Activated CD4-positive, alpha-beta T cell treated with anti-CD3 and anti-CD28 coated beads, Interleukin-2, Interleukin-4, amounts not matched to agents 100 ng/mL and 50 ng/mL, durations not matched to agents 16 hours and 8 hours (primary cell): ENCODE data around the gene STK11IP.

Experiments
- DNase-seq: peaks from one replicate; pipeline ENCODE4 v3.0.0-alpha.2; 2020; ENCODE audit warnings: low spot score

The STK11IP gene

DNA sequence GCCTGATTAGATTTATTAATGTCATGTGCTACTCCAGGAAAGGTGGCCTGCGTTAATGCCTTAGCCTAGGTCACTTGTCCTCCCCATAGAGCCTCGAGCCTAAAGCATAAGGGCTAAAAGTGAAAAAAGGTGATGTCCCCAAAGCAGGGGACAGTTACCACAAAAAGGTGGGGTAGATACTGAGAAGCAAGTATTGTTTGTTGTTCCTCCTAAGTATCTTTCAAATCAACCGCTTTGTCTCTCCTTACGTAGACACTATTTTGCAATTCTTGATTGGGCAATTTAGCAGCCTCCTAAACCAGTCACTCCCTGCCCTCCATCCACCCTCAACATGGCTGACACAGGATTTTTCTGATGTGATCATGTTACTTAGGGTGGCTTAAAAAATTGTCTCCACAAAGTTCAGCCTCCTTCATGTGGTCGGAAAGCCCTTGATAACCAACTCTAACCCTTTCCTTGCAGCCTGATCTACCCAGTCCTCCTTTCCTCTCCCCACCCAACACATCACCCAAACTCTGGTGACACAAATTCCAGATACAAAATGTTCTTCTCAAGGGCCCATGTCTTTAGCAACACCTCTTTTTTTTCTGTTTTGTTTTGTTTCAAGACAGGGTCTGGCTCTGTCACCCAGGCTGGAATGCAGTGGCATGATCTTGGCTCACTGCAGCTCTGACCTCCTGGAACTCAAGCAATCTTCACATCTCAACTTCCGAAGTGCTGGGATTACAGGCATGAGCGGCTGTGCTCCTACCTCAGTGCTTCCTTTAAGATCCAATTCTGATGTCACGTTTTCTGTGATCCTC, 18.6 kb upstream of the STK11IP start:
- no peak for DNase-seq

DNA sequence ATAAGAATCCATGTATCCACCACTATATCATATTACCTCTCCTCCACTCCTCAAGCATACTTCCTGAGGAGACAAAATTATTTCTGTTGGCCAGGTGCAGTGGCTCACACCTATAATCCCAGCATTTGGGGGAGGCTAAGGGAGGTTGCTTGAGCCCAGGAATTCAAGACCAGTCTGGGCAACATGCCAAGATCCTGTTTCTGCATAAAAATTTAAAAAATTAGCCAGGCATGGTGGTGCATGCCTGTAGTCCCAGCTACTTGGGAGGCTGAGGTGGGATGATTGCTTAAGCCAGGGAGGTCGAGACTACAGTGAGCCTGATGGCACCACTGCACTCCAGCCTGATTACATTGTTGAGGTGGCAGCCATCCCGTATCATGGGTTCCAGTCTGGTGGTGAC, 16.3 kb upstream of the STK11IP start:
- DNase-seq, result no peak

DNA sequence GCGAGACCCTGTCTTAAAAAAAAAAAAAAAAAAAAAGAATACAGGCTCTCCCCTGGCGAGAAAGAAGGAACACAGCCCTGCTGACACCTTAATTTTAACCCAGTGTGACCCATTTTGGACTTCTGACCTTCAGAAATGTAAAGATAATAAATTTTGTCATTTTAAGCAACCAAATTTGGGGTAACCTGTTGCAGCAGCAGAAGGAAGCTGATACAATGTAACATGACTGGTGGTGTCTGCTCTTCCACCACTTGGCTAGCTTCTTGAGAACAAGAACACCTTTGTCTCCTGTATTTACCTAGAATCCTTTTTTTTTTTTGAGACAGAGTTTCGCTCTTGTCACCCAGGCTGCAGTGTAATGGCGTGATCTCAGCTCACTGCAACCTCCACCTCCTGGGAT, 6.6 kb upstream of the STK11IP start:
- DNase-seq, result no peak

DNA sequence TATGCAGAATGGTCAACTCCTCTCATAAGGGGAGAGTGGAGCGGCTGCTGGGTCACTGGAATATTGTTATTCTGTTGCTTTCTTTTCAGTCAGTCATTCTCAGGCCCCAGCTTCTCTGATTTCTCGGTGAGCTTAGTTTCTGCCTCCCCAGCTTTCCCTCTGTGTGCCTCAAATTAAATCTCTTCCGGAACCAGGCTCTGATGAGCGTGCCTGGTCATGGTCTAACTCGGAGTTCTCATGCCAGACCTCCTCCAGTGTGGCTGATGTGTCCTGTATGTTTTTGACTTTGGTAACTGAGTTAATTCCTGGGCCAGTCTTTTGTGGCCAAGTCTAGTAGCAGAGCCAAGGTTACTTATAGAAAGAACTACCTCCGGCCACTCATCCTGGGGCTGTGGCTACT, 4.9 kb upstream of the STK11IP start:
- no peak for DNase-seq

DNA sequence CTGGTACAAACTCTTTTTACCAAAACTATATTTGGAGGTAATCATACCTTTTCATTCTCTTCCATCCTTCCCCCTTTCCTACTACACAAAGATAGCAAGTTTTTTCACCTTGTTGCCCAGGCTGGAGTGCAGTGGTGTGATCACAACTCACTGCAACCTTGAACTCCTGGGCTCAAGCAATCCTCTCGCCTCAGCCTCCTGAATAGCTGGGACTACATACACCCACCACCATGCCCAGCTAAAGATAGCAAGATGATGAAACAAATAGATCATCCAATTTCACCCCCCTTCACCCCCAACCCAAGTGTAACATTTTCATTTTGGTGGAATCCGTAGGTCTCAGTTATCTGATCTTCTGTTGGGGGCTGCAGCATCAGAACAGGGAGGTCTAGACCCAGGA, 4.5 kb upstream of the STK11IP start:
- DNase-seq, result no peak

DNA sequence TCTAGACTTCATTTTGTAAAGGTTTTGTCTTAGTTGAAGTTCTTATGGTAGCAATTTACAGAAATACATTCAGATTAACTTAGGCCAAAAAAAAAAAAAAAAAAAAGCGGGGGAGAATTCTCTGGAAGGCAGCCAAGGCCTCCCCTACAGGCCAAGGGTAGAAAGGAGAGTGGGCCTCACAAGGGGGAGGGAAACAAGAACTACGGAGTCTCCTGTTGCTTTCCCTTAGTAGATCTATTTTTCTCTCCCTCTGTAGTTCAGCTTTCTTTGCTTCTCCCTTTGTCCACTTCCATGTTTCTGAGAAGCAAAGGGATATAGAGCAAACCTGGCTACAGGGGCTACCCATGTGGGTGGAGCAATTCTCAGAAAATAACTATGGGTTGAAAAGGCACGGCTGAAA, 2.4 kb upstream of the STK11IP start:
- no peak for DNase-seq

DNA sequence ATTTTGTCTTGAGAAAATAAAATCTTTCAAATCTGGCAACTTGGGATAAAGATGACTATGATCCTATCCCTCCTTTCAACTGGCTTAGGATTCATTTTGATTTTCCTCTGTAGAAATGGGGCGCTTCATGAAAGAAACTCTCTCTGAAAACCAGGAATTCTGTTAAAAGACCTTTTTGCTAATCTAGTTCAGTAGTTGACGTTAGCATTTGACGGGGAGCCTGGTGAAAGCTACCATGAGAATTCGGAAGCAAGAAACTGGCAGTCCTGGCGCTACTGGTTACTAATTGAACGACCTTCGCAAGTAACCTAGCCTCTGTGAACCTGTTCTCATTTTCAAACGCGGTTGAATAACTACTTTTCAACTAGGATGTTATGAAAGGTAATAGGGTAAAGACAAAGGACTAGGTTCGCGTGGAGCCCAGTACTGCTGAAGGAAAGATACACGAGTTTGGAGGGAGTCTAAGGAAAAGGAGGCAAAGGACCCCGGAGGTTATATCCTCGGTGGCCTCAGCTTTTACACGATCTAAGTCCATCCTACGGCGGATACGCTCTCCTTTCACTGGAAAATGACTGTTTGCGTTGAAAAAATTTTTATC, 604 bp upstream of the STK11IP start:
- no peak for DNase-seq

DNA sequence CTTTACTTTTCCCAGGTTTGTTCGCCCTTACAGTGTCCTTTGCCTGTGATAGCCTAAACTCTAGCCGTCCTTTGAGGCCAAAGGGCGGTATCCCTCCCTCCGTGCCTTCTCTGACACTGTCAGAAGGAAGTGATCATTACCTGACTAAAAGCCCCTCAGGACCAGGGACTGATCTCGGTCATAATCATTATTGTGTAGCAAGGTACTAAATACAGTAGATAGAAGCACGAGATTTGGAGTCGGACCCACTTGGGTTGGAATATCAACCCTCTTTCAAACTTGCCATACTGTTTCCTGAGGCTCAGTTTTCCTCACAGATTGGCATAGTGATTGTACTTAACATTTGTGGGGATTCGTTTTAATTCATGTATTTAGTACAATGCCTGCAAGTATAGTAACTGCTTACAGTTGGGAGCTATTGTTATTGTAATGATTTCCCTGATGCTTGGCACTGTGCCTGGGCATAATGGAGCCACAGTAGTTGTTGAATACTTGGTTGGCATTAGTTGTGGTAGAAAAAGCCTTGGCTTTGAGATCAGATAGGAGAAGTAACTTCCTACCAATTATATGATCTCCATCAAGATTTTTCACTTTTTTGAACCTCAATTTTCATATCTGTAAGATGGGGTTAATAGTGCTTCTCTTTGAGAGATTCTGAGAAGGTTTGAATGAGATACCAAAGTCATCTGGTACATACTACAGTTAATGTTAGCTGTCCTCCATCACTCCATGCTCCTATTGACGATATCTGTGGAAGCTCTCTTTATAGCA, 836 bp downstream of the STK11IP start:
- DNase-seq, result no peak

DNA sequence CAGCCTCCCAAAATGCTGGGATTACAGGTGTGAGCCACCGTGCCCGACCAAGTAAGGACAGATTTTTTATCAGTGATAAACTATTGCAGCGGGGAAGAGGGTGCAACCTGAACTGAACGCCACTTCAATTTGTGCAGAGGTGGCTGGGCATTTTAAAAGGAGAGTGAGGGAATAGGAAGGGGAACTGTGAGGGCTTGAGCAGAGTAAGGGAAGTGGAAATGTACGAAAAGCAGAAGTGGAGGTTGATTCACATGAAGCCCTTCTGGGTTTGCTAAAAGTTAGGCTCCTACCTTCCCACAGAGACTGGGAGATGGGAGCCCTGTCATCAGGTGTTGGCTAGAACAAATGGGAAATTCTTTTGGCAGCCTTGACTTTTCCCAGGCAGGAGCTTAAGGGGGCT, 6.1 kb downstream of the STK11IP start:
- no peak for DNase-seq

DNA sequence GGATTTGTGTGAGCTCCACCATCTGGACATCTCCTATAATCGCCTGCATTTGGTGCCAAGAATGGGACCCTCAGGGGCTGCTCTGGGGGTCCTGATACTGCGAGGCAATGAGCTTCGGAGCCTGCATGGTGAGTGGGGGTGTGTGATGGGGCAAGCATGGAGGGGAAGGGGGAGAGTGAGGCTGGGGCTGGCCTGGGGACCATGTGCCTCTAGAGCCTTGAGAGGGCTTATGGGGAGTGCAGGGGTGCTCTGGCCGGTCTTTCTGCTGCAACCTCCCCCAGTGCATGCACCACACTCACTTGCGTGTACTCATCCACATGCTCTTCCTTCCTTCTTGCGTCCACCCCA, 7.9 kb downstream of the STK11IP start:
- DNase-seq, result no peak

DNA sequence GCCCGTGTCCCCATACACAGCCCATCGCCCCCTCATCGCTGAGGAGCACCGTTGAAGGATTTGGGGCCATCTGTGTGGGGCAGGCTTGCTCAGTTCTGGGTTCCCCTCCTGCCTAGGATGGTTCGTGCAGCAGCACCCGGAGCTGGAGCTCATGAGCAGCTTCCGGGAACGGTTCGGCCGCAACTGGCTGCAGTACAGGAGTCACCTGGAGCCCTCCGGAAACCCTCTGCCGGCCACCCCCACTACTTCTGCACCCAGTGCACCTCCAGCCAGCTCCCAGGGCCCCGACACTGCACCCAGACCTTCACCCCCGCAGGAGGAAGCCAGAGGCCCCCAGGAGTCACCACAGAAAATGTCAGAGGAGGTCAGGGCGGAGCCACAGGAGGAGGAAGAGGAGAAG, 10.3 kb downstream of the STK11IP start:
- DNase-seq, result no peak

DNA sequence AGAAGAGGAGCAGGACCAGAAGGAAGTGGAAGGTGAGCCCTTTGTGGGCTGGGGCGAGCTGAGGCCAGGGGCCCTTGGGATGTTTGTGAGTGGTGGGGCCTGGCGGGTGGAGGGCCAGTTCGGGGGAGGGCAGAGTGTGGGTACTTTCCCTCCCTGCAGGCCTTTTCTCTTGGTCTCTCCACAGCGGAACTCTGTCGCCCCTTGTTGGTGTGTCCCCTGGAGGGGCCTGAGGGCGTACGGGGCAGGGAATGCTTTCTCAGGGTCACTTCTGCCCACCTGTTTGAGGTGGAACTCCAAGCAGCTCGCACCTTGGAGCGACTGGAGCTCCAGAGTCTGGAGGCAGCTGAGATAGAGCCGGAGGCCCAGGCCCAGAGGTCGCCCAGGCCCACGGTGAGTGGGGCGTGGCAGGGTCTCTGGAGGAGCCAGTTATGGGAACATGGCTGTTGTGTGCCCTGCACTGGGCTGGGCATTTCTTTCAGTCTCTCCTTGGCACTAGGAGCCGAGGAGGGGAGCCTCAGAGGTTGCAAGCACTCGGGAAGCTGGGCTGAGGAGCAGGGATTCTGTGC, 10.8 kb downstream of the STK11IP start:
- no peak for DNase-seq

DNA sequence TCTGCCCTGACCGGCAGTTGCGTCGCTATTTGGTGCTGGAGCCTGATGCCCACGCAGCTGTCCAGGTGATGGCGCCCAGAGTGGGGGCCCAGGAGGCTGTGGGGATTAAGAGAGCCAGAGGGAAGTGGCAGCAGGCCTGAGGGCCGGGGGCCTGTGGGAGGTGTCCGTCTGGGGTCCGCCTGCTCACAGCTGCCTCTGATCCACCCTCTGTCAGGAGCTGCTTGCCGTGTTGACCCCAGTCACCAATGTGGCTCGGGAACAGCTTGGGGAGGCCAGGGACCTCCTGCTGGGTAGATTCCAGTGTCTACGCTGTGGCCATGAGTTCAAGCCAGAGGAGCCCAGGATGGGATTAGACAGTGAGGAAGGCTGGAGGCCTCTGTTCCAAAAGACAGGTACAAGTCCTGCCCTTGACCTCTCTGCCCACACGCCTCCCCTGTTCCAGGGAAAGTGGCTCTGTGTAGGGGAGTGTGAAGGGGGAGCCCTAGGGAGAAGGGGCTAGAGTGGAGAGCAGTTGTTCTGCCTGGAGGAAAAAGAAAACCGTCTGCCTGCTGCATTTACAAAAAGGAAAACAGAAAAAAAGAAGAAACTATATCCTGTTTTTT, 11.6 kb downstream of the STK11IP start:
- DNase-seq, result no peak

DNA sequence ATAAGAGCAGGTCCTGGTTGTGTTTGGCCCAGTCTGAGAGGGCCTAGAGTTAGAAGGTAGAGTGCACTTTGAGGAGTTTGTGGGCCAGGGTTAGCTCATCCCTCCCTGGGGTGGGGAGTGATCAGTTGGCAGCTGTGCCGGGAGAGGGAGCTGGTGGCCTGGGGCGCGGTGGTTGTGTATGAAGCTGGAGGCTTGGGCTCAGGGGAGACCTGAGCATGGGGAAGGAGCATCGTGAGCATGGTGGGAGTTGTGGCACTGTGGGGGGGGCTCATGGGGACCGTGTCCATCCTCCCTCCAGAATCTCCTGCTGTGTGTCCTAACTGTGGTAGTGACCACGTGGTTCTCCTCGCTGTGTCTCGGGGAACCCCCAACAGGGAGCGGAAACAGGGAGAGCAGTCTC, 13.6 kb downstream of the STK11IP start:
- DNase-seq, result no peak

DNA sequence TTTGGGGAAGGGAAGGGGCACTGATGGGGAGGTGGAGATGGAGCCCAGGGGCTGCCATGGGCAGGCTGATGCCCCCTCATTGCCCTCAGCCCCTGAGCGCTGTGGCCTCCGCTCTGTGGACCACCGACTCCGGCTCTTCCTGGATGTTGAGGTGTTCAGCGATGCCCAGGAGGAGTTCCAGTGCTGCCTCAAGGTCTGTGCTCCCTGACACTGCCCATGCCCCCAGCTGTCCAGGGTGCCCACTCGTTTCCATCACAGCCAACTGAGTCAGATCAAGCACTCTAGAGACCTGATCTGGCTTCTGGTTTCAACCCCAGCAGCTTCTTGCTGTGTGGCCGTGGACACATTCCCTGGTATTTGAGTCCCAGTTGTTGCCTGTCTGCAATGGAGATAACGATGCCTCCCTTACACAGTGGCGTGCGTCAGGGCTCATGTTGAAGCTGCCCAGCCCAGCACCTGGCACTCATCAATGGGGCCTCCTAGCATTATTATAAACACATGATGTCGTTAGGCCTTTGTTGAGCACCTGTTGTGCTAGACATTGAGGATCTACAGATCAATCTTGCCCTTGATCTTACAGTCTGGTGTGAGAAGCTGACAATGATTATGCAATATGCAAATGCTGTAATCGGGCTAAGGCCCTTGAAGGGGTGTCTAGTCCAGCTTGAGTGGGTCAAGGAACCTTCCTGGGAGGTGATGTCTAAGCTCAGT, 14.4 kb downstream of the STK11IP start:
- DNase-seq, result no peak

DNA sequence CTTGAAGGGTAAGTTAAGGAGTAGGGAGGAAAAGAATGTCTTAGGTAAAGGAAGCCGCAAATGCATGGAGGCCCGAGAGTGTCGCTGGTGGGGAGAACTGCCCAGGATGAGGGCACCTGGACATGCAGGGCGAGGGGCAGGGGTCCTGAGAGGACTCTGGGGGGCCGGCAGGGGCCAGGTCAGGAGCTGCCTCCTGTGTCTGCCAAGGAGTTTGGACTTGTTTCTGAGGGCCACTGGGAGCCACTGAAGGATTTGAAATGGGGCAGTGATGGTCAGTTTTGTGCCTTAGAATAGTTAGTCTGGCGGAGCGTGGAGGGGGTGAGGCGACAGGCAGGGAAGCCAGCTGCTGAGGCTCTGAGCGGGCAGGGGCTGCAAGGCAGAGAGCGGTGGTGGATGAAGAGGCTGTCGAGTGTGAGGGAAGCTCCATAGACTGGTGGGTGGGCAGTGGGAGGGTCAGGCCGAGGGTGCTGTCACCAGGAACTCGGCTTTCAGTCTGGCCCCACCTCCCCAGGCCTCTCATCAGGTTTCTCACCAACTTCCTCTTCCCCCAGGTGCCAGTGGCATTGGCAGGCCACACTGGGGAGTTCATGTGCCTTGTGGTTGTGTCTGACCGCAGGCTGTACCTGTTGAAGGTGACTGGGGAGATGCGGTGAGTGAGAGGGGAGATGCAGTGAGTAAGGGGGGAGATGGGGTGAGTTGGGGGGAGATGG, 15.1 kb downstream of the STK11IP start:
- DNase-seq, result no peak

DNA sequence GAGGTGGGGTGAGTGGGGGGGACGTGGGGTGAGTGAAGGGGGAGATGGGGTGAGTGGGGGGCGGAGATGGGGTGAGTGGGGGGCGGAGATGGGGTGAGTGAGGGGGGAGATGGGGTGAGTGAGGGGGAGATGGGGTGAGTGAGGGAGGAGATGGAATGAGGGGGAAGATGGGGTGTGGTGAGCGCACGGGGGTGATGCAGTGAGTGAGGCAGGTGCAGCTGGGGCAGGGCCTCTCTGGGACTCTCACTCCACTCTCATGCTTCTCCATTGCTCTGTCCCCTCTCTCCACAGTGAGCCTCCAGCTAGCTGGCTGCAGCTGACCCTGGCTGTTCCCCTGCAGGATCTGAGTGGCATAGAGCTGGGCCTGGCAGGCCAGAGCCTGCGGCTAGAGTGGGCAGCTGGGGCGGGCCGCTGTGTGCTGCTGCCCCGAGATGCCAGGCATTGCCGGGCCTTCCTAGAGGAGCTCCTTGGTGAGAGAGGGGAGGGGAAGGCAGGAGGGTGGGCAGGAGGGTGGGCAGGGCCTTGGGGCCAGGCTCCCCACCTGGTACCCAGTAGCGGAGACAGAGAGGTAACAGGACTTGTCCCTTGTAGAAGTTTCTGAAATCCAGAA, 15.9 kb downstream of the STK11IP start:
- DNase-seq, result no peak

DNA sequence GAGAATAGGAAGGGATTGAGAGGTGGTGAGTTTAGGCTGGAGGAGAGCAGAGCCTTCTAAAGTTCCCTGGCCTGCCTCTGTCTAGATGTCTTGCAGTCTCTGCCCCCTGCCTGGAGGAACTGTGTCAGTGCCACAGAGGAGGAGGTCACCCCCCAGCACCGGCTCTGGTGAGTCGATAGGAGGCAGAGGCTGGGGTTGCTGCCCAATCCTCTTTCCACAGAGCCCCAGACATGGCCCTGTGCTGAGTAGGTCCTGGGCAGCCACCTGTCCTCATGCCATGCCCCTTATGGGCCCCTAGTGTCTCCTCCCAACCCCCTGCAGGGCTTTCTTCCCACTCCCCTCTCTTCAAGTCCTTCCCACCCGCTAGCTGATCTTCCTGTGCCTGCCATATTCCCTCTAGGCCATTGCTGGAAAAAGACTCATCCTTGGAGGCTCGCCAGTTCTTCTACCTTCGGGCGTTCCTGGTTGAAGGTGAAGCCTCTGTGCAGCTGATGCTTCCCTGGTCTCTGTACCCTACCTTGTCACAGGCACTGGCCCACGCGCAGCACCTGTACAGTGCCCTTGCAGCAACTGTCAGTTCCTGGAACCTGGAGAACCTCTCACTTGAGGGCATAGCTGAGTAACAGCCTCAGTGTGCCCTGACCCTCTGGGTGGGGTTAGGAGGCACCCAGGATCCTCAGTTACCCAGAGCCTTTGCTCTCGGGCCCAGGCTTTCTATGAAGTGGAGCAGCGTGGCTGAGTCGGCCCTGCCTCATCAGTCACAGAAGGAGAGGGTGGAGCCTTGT, 16.6 kb downstream of the STK11IP start:
- no peak for DNase-seq

DNA sequence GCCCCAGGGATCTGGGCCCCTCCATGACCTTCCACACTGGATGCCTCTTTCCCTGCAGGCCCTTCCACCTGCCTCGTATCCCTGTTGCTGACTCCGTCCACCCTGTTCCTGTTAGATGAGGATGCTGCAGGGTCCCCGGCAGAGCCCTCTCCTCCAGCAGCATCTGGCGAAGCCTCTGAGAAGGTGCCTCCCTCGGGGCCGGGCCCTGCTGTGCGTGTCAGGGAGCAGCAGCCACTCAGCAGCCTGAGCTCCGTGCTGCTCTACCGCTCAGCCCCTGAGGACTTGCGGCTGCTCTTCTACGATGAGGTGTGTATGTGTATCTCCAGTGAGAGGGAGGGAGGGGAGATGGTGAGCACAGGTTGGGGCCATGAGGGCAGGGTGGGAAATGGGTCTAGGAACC, 17.4 kb downstream of the STK11IP start:
- DNase-seq, result no peak

DNA sequence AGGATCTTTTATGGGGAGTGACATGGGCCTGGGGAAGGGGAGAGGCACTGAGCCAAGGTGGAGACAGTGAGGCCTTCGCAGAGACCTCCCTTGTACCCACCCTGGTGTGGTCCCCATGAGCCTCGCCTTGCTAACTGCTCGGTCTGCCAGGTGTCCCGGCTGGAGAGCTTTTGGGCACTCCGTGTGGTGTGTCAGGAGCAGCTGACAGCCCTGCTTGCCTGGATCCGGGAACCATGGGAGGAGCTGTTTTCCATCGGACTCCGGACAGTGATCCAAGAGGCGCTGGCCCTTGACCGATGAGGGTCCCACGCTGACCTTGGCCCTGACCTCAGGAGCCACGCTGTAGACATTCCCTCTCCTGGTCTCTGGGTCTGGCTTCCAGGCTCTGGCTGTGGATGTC, 18.2 kb downstream of the STK11IP start:
- DNase-seq, result no peak
